ENCODE data around the gene PHYHD1.
"Not testable (repeated sequence)": the region's sequence is repeated elsewhere in the genome, so short reads cannot be mapped to it uniquely, and the experiment has no call there.

Gene PHYHD1

GRCh38 chr9:128946571-128947276 is 25.9 kb downstream of the PHYHD1 start:
- CTCF ChIA-PET: interaction anchor here (1.0 kb wide), 1 partner anchor 18 kb away, joined by 4 read pairs; no protein-coding TSS in a partner anchor
- POLR2A ChIA-PET: interaction anchor here (0.8 kb wide), 1 partner anchor 24 kb away, joined by 3 read pairs; no protein-coding TSS in a partner anchor
- peak overlapping the region; percentile 97 for H3K4me3 ChIP-seq (ENCODE audit: low read depth, low read length)
- TF ChIP-seq CTCF (IDR thresholded peaks at IDR 0.05; ENCODE audit: insufficient read depth, low read length, missing control alignments): no peak
- no peak for DNase-seq (ENCODE audit: low read depth, low spot score)

GRCh38 chr9:128947277-128947526 is 26.4 kb downstream of the PHYHD1 start:
- no peak for TF ChIP-seq CTCF (IDR thresholded peaks at IDR 0.05; ENCODE audit: insufficient read depth, low read length, missing control alignments)
- DNase-seq (ENCODE audit: low read depth, low spot score): no peak
- peak overlapping the region; percentile 97 for H3K4me3 ChIP-seq (ENCODE audit: low read depth, low read length)
- ChIA-PET CTCF (interaction anchor here (1.0 kb wide), 1 partner anchor 19 kb away, joined by 4 read pairs; no protein-coding TSS in a partner anchor), POLR2A (interaction anchor here (0.8 kb wide), 1 partner anchor 25 kb away, joined by 3 read pairs; no protein-coding TSS in a partner anchor)

GRCh38 chr9:128947527-128948301 is 26.9 kb downstream of the PHYHD1 start, which contains the start of the genes DOLK and NUP188:
Gene DOLK, minus strand, starts transcription at chr9:128947603. Its CDS starts 300 bp downstream, at chr9:128947303.
Gene NUP188, plus strand, starts transcription at chr9:128947699. Its CDS starts 21 bp downstream, at chr9:128947720.
- POLR2A ChIA-PET: interaction anchor here (0.7 to 0.8 kb wide), 3 partner anchors 11 to 34 kb away, joined by 3 to 4 read pairs (median 3); no protein-coding TSS in a partner anchor
- CTCF ChIA-PET: interaction anchor here (0.8 to 3.6 kb wide), 5 partner anchors 13 to 215 kb away, joined by 3 to 15 read pairs (median 5); no protein-coding TSS in a partner anchor
- TF ChIP-seq CTCF (IDR thresholded peaks at IDR 0.05; ENCODE audit: insufficient read depth, low read length, missing control alignments): no peak
- DNase-seq (ENCODE audit: low read depth, low spot score): peak; percentile 37
- peak within 1 kb of the TSS; percentile 97 for H3K4me3 ChIP-seq (ENCODE audit: low read depth, low read length)

- CTCF ChIA-PET: interaction anchor here (2.5 kb wide), 1 partner anchor 12 kb away, joined by 12 read pairs; no protein-coding TSS in a partner anchor
- DNase-seq (ENCODE audit: low read depth, low spot score); POLR2A ChIA-PET; H3K4me3 ChIP-seq (ENCODE audit: low read depth, low read length): not testable (repeated sequence)
Measured at GRCh38 chr9:128961403-128961802, 40.6 kb downstream of the PHYHD1 start.

GRCh38 chr9:128969491-128969890 is 48.7 kb downstream of the PHYHD1 start:
- no peak for DNase-seq (ENCODE audit: low read depth, low spot score)
- H3K4me3 ChIP-seq (ENCODE audit: low read depth, low read length): no peak overlapping the region
- CTCF ChIA-PET: interaction anchor here (1.0 kb wide), 1 partner anchor 108 kb away, joined by 3 read pairs; no protein-coding TSS in a partner anchor
- TF ChIP-seq CTCF (IDR thresholded peaks at IDR 0.05; ENCODE audit: insufficient read depth, low read length, missing control alignments): no peak
- POLR2A ChIA-PET: no interaction called here

- TF ChIP-seq CTCF (IDR thresholded peaks at IDR 0.05; ENCODE audit: insufficient read depth, low read length, missing control alignments): no peak
- ChIA-PET POLR2A (interaction anchor here (0.7 kb wide), 1 partner anchor 84 kb away, joined by 3 read pairs; no protein-coding TSS in a partner anchor), CTCF (interaction anchor here (1.3 to 2.1 kb wide), 7 partner anchors 9 to 56 kb away, joined by 3 to 10 read pairs (median 4); partner anchors contain the start of gene SH3GLB2)
- H3K4me3 ChIP-seq (ENCODE audit: low read depth, low read length): no peak overlapping the region
- no peak for DNase-seq (ENCODE audit: low read depth, low spot score)
Measured at GRCh38 chr9:128972956-128973355, 52.2 kb downstream of the PHYHD1 start.
